GM23248 (cell line): ENCODE results near the gene APOBEC3A. TPM values are rescaled to one million over a fixed set of nuclear protein-coding genes. Genes with fewer than 3 reads are reported as not detected.

Experiments
- DNase-seq: peaks from one replicate; pipeline ENCODE4 v3.0.0-alpha.2; 2015
- H2AFZ ChIP-seq: fragments of 200-600 bp; sonication (generic); 2 replicates; pipeline ENCODE4 v1.6.1; 2016; ENCODE audit warnings: antibody characterized with exemption
- H3F3A ChIP-seq: fragments of 200-600 bp; sonication (generic); 2 replicates; pipeline ENCODE4 v1.6.1; 2016; ENCODE audit warnings: mild to moderate bottlenecking, antibody characterized with exemption, mixed run types; ENCODE audit not compliant: insufficient read depth
- H3K27ac ChIP-seq: fragments of 200-600 bp; sonication (generic); 2 replicates; pipeline ENCODE4 v1.5.1; 2016; ENCODE audit warnings: mild to moderate bottlenecking
- H3K27me3 ChIP-seq: fragments of 200-600 bp; sonication (generic); replicated peaks from 2 replicates; pipeline ENCODE4 v1.6.1; 2016; ENCODE audit warnings: mild to moderate bottlenecking; ENCODE audit not compliant: insufficient read depth
- H3K36me3 ChIP-seq: fragments of 200-600 bp; sonication (generic); 2 replicates; pipeline ENCODE4 v1.6.1; 2016; ENCODE audit warnings: low read depth, mild to moderate bottlenecking
- H3K4me1 ChIP-seq: fragments of 200-600 bp; sonication (generic); 2 replicates; pipeline ENCODE4 v1.6.1; 2016; ENCODE audit warnings: mild to moderate bottlenecking; ENCODE audit not compliant: insufficient read depth
- H3K4me2 ChIP-seq: fragments of 200-600 bp; sonication (generic); one replicate; pipeline ENCODE4 v1.6.1; 2016; ENCODE audit warnings: mild to moderate bottlenecking; ENCODE audit not compliant: unreplicated experiment
- H3K4me3 ChIP-seq: fragments of 200-600 bp; sonication (generic); 2 replicates; pipeline ENCODE4 v1.5.1; 2016; ENCODE audit warnings: mild to moderate bottlenecking
- H3K79me2 ChIP-seq: fragments of 200-600 bp; sonication (generic); 2 replicates; pipeline ENCODE4 v1.6.1; 2016; ENCODE audit warnings: mild to moderate bottlenecking; ENCODE audit not compliant: insufficient read depth
- H3K9ac ChIP-seq: fragments of 200-600 bp; sonication (generic); 2 replicates; pipeline ENCODE4 v1.6.1; 2016; ENCODE audit warnings: mild to moderate bottlenecking
- H3K9me2 ChIP-seq: fragments of 200-600 bp; sonication (generic); 2 replicates; pipeline ENCODE4 v1.6.1; 2016; ENCODE audit warnings: mixed run types, mild to moderate bottlenecking, moderate library complexity; ENCODE audit not compliant: insufficient read depth
- H3K9me3 ChIP-seq: fragments of 200-600 bp; sonication (generic); one replicate; pipeline ENCODE4 v1.6.1; 2017; ENCODE audit warnings: low read depth
- H4K20me1 ChIP-seq: fragments of 200-600 bp; sonication (generic); 2 replicates; pipeline ENCODE4 v1.6.0; 2016; ENCODE audit not compliant: insufficient read depth
- EZH2 ChIP-seq: fragments of 200-600 bp; sonication (generic); IDR thresholded peaks from 2 replicates; pipeline ENCODE4 v1.6.1; 2018; ENCODE audit warnings: antibody characterized with exemption, mild to moderate bottlenecking; ENCODE audit not compliant: insufficient read depth, poor library complexity, severe bottlenecking
- EZH2phosphoT487 ChIP-seq: fragments of 200-600 bp; sonication (generic); IDR thresholded peaks from 2 replicates; pipeline ENCODE4 v1.6.1; 2018; ENCODE audit warnings: antibody characterized with exemption, moderate library complexity, mild to moderate bottlenecking, low read depth; ENCODE audit not compliant: insufficient read depth
- WGBS, 2 experiments: methylation state at CpG; one replicate each; pipeline ENCODE4 v1.1.6; 2015 to 2017; ENCODE audit warnings: low lambda C conversion rate in 2 of 2, low coverage in 1 of 2; ENCODE audit errors: missing lambda C conversion rate in 2 of 2; 5-methylcytosine and 5-hydroxymethylcytosine counted together
- in situ Hi-C: fragments of 300-500 bp; cut with MboI; formaldehyde crosslinking; loops from 2 replicates; pipeline ENCODE4 v1.15.0; 2020
- polyA plus RNA-seq: library from polyadenylated mRNA; unstranded; fragments of >200 nt; fragmentation: Nextera tagmentation; extraction: Ambion mirVana; gene quantifications from 2 replicates; pipeline ENCODE4 v1.2.1, GENCODE V29; 2016
- total RNA-seq: library from RNA; depleted of rRNA; stranded (reverse); fragments of >200 nt; shearing (Covaris generic); gene quantifications from 2 replicates; pipeline ENCODE4 v1.2.3, GENCODE V29; 2014

APOBEC3A gene
- total and polyA plus RNA-seq, 2 experiments from 2014 or later: not detected

DNA sequence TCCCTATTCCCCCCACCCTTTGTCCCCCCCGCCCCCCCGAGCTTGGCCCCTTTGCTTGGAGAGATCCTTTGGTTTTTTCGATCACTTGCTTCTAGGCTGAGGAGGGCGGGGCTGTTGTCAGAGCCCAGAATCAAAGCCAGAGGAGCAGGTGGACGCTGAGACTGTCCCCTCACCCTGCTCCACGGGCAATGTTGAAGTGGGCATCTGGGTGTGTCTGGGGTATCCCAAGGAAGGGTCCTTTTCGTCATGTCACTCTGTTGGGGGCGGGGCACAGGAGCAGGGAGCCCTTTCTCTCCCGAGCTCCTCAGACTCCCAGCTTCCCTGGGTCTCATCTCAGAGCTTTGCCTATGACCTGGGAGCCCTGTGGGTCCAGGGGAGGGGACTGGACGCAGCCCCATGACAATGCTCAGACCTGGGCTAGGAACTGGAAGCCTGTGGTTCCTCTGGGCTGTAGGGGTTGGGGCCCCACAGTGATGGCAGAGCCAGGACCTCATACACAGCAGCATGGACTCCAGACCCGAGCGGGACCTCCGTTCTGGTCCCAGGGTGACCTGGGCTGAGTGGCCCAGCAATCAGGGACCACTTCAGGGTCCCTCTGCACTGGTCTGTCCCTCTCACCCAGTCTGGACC lies 2.9 kb upstream of the APOBEC3A start:
- Histone ChIP-seq H3K27ac (no peak overlapping the region), H3K36me3 (no peaks in the 10 kb centered on the region), H3K9ac (no peak overlapping the region), H3K79me2 (no peaks in the 10 kb centered on the region), H3K9me2 (no peaks in the 10 kb centered on the region), H3K4me3 (no peak overlapping the region), H3K4me1 (no peaks in the 10 kb centered on the region), H4K20me1 (no peaks in the 10 kb centered on the region), H3K27me3 (peaks cover 49% of the 10 kb centered on the region), H2AFZ (no peak overlapping the region), H3F3A (no peaks in the 10 kb centered on the region), H3K4me2 (no peak overlapping the region), H3K9me3 (no peaks in the 10 kb centered on the region)
- no peak for DNase-seq
- TF ChIP-seq EZH2: no peak
- TF ChIP-seq EZH2phosphoT487: no peak
- 32 to 35% methylated on average over 11 to 12 of the region's 13 CpGs for WGBS, 2 experiments
- in situ Hi-C loops: no loop called here

- Histone ChIP-seq H3K4me1 (no peaks in the 10 kb centered on the region), H3K27ac (no peak overlapping the region), H4K20me1 (no peaks in the 10 kb centered on the region), H3K36me3 (no peaks in the 10 kb centered on the region), H3K9me3 (no peaks in the 10 kb centered on the region), H3K4me3 (no peak overlapping the region), H3K4me2 (no peak overlapping the region), H3K27me3 (peaks cover 41% of the 10 kb centered on the region), H3F3A (no peaks in the 10 kb centered on the region), H3K9me2 (no peaks in the 10 kb centered on the region), H3K9ac (no peak overlapping the region), H3K79me2 (no peaks in the 10 kb centered on the region), H2AFZ (no peak overlapping the region)
- no peak for DNase-seq
- WGBS, 2 experiments: 39 to 50% methylated on average over 5 of the region's 5 CpGs
- TF ChIP-seq EZH2 (no peak), EZH2phosphoT487 (no peak)
- in situ Hi-C loops: no loop called here
Observed at GRCh38 chr22:38955250-38955905, 2.0 kb upstream of the APOBEC3A start.

DNA sequence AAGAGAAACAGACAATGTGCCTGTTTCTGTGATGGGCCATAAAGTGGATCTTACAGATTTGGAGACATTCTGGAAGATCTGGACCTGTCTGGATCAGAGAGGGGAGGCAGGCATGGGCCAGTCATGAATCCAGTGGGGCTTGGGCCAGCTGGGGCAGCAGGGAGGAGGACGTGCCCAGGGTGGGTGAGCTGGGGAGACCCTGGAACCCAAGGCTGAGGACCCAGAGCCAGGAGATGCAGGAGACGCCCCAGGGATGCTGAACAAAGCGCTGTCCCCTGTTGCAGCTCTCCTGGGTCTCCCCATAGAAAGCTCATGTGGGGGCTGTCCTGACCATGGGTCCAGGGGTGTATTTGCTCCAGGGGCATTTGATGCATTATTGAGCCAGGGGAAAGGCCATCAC lies 1.5 kb upstream of the APOBEC3A start:
- in situ Hi-C loops: no loop called here

GRCh38 chr22:38956551-38956950 lies 858 bp upstream of the APOBEC3A start:
- H3K9ac ChIP-seq: no peak overlapping the region
- no peak overlapping the region for H2AFZ ChIP-seq
- no peak overlapping the region for H3K4me3 ChIP-seq
- in situ Hi-C loops: no loop called here
- no peak overlapping the region for H3K4me2 ChIP-seq
- H3K9me2 ChIP-seq: no peaks in the 10 kb centered on the region
- no peaks in the 10 kb centered on the region for H3F3A ChIP-seq
- H3K27me3 ChIP-seq: peaks cover 33% of the 10 kb centered on the region
- TF ChIP-seq EZH2phosphoT487: no peak
- no peak for TF ChIP-seq EZH2
- H3K27ac ChIP-seq: no peak overlapping the region
- H3K79me2 ChIP-seq: no peaks in the 10 kb centered on the region
- no peaks in the 10 kb centered on the region for H3K9me3 ChIP-seq
- no peaks in the 10 kb centered on the region for H3K36me3 ChIP-seq
- no peaks in the 10 kb centered on the region for H4K20me1 ChIP-seq
- no peak for DNase-seq
- no peaks in the 10 kb centered on the region for H3K4me1 ChIP-seq
- WGBS, 2 experiments: 52 to 56% methylated on average over 5 of the region's 5 CpGs

More for the DNA sequence above, 1.5 kb upstream of the APOBEC3A start:
- no peaks in the 10 kb centered on the region for H3K9me3 ChIP-seq
- no peak overlapping the region for H3K9ac ChIP-seq
- H3K4me1 ChIP-seq: no peaks in the 10 kb centered on the region
- no peaks in the 10 kb centered on the region for H3K79me2 ChIP-seq
- no peaks in the 10 kb centered on the region for H3F3A ChIP-seq
- no peaks in the 10 kb centered on the region for H3K9me2 ChIP-seq
- no peaks in the 10 kb centered on the region for H4K20me1 ChIP-seq
- peaks cover 38% of the 10 kb centered on the region for H3K27me3 ChIP-seq
- no peaks in the 10 kb centered on the region for H3K36me3 ChIP-seq
- no peak overlapping the region for H3K4me2 ChIP-seq
- 38 to 43% methylated on average over 3 of the region's 3 CpGs for WGBS, 2 experiments
- H2AFZ ChIP-seq: no peak overlapping the region
- H3K4me3 ChIP-seq: no peak overlapping the region
- no peak for DNase-seq
- no peak overlapping the region for H3K27ac ChIP-seq
- no peak for TF ChIP-seq EZH2phosphoT487
- TF ChIP-seq EZH2: no peak
